Transverse colon (tissue), 4 donors: ENCODE measurements around the gene CCDC14. TPM values are rescaled to one million over a fixed set of nuclear protein-coding genes. Genes with fewer than 3 reads are reported as not detected.

Source experiments
- DNase-seq: peaks from one replicate; pipeline ENCODE4 v3.0.0-alpha.2; 2019
- H3K27ac ChIP-seq, 4 donors: fragments of 200-600 bp; sonication (generic); 2 replicates each; pipeline ENCODE4 v1.5.1; 2016 to 2018; ENCODE audit warnings: inconsistent platforms in 4 of 4
- H3K27me3 ChIP-seq: fragments of 200-600 bp; sonication (generic); 2 replicates; pipeline ENCODE4 v1.5.1; 2017; ENCODE audit warnings: inconsistent platforms
- H3K36me3 ChIP-seq, 4 donors: fragments of 200-600 bp; sonication (generic); 2 replicates each; pipeline ENCODE4 v1.5.1; 2017 to 2019; ENCODE audit warnings: inconsistent platforms in 4 of 4
- H3K4me1 ChIP-seq, 4 donors: fragments of 200-600 bp; sonication (generic); 2 replicates each; pipeline ENCODE4 v1.5.1; 2017 to 2020; ENCODE audit warnings: inconsistent platforms in 4 of 4
- H3K4me3 ChIP-seq, 4 donors: fragments of 200-600 bp; sonication (generic); 1 replicate in 1 of 4; 2 replicates in 3 of 4; pipeline versions ENCODE4 v1.5.1 to v1.6.1; 2017 to 2019; ENCODE audit warnings: inconsistent platforms in 4 of 4
- H3K9me3 ChIP-seq, 2 donors: fragments of 200-600 bp; sonication (generic); 2 replicates each; pipeline ENCODE4 v1.5.1; 2017 to 2019; ENCODE audit warnings: inconsistent platforms in 2 of 2
- CTCF ChIP-seq, 5 experiments: fragments of 200-600 bp in 3 of 5; fragments of 450-650 bp in 2 of 5; sonication (generic) in 3 of 5; IDR thresholded peaks; 1 replicate in 2 of 5; 2 replicates in 3 of 5; pipeline ENCODE4 v1.5.1; 2016 to 2017; ENCODE audit warnings: antibody characterized with exemption in 5 of 5, inconsistent platforms in 3 of 5, mild to moderate bottlenecking in 2 of 5, moderate library complexity in 1 of 5
- EP300 ChIP-seq: sonication (generic); formaldehyde crosslinking; IDR thresholded peaks from one replicate; pipeline ENCODE4 v1.6.1; 2017; ENCODE audit warnings: antibody characterized with exemption, low read depth
- POLR2A ChIP-seq: fragments of 450-650 bp; IDR thresholded peaks from one replicate; pipeline ENCODE4 v1.6.1; 2016; ENCODE audit warnings: antibody characterized with exemption, mild to moderate bottlenecking, moderate library complexity
- POLR2AphosphoS5 ChIP-seq, 3 donors: sonication (generic); formaldehyde crosslinking; IDR thresholded peaks; one replicate each; pipeline ENCODE4 v1.6.1; 2016; ENCODE audit warnings: antibody characterized with exemption in 3 of 3
- WGBS, 2 donors: methylation state at CpG; one replicate each; pipeline ENCODE4 v1.1.5; 2018; ENCODE audit warnings: low coverage in 1 of 2; 5-methylcytosine and 5-hydroxymethylcytosine counted together
- in situ Hi-C, 4 donors: fragments of 200-750 bp; cut with MboI; loops; one replicate each; pipeline versions ENCODE4 v1.15.0 to v1.15.1; 2017; ENCODE audit warnings: low sequenced_read_pairs in 3 of 4, low pct_ligation_motif_present in 1 of 4, low pct_unique_long_range_greater_than_20kb in 1 of 4
- intact Hi-C: fragments of 100-400 bp; cut with DNase I; formaldehyde crosslinking; loops from one replicate; pipeline ENCODE4 v1.15.1; 2023; ENCODE audit warnings: low total_unique reads
- total RNA-seq, 4 donors: library from RNA; depleted of rRNA; stranded (reverse); fragments of >200 nt; gene quantifications; one replicate each; pipeline ENCODE4 v1.1.0, GENCODE V29; 2016

CCDC14 gene
- total RNA-seq, 4 donors from 2014 or later, result 93.1 to 117 (median 110) TPM

- WGBS, 2 donors, result 5% methylated on average over 15 of the region's 15 CpGs
- TF ChIP-seq POLR2A, result no peak
- no peak for TF ChIP-seq POLR2AphosphoS5 (IDR thresholded peaks at IDR 0.05)
- no peak for TF ChIP-seq EP300
- no peak for TF ChIP-seq CTCF (IDR thresholded peaks at IDR 0.05)
- intact Hi-C loops (loop anchor here (5.0 kb wide), 1 partner anchor 234 kb away; no protein-coding TSS in a partner anchor), in situ Hi-C loops (no loop called here)
- no peak for DNase-seq
- Histone ChIP-seq H3K27ac (peak overlapping the region; percentile 89 to 93 (median 92)), H3K27me3 (no peaks in the 10 kb centered on the region), H3K9me3 (no peaks in the 10 kb centered on the region), H3K4me3 (peak overlapping the region; percentile 63 to 79 (median 73)), H3K36me3 (no peaks in the 10 kb centered on the region), H3K4me1 (peaks cover 0 to 35% (median 7%) of the 10 kb centered on the region in 4 donors)
Observed at GRCh38 chr3:123961508-123961856, 453 bp upstream of the CCDC14 start.

GRCh38 chr3:123953735-123954134 lies 7.3 kb downstream of the CCDC14 start:
- no peak for DNase-seq
- TF ChIP-seq POLR2A, result no peak
- TF ChIP-seq CTCF (IDR thresholded peaks at IDR 0.05), result no peak
- TF ChIP-seq EP300, result no peak
- no peak for TF ChIP-seq POLR2AphosphoS5 (IDR thresholded peaks at IDR 0.05)
- in situ Hi-C loops, result no loop called here
- Histone ChIP-seq H3K27me3 (no peaks in the 10 kb centered on the region), H3K36me3 (peaks cover 0 to 12% (median 6%) of the 10 kb centered on the region in 4 donors), H3K9me3 (no peaks in the 10 kb centered on the region), H3K27ac (peak overlapping the region in 3 of 4 donors; percentile 27 to 39 (median 36)), H3K4me3 (no peak overlapping the region), H3K4me1 (peaks cover 0 to 36% (median 9%) of the 10 kb centered on the region in 4 donors)
- WGBS, 2 donors, result 79 to 84% methylated on average over 3 to 4 of the region's 4 CpGs
- intact Hi-C loops, result no loop called here

DNA sequence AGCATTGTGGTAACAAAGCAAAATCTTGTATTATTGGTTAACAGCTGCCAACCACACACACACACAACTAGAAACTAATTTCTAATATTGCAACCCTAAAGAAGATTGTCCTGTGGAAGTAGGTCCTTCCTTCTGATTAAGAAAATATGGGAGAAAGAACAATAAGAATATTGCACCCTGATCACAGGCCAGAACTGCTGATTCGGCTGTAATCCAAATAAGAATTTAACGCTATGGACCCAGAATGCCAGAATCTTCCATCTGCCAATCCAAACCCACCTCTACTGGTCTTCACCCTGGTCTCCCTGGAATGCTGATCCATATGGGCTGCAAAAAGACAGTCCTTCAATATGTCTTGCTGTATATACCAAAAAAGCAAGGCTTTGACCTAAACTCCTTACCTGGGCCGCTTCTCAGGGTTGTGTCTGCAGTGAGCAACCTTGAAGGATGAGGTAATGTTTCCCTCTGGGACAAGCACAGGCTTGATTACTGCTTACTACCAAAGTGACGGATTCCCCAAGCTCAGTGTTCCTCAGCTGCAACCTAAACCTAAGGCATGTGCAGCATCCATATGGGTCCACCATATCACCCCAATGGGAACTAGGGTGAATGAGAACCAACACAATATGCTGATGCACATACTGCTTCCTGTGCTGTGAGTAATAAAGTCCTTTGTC lies 8.0 kb downstream of the CCDC14 start:
- Histone ChIP-seq H3K4me1 (peaks cover 0 to 29% (median 9%) of the 10 kb centered on the region in 4 donors), H3K4me3 (no peak overlapping the region), H3K27me3 (no peaks in the 10 kb centered on the region), H3K27ac (peak overlapping the region in 1 of 4 donors; percentile 39), H3K9me3 (no peaks in the 10 kb centered on the region), H3K36me3 (peaks cover 0 to 12% (median 6%) of the 10 kb centered on the region in 4 donors)
- TF ChIP-seq EP300, result no peak
- no peak for TF ChIP-seq POLR2AphosphoS5 (IDR thresholded peaks at IDR 0.05)
- TF ChIP-seq CTCF (IDR thresholded peaks at IDR 0.05), result no peak
- TF ChIP-seq POLR2A, result no peak
- in situ Hi-C loops, result no loop called here
- intact Hi-C loops, result no loop called here
- WGBS, 2 donors, result 93 to 97% methylated on average over 2 to 4 of the region's 4 CpGs
- DNase-seq, result no peak

- peaks cover 0 to 19% (median 9%) of the 10 kb centered on the region in 4 donors for H3K36me3 ChIP-seq
- WGBS, 2 donors, result 50 to 58% methylated on average over 6 of the region's 6 CpGs
- in situ Hi-C loops, result no loop called here
- peaks cover 0 to 19% (median 9%) of the 10 kb centered on the region in 4 donors for H3K4me1 ChIP-seq
- no peaks in the 10 kb centered on the region for H3K27me3 ChIP-seq
- intact Hi-C loops, result no loop called here
- no peak for TF ChIP-seq POLR2A
- TF ChIP-seq EP300, result no peak
- TF ChIP-seq CTCF (IDR thresholded peaks at IDR 0.05), result no peak
- no peak for TF ChIP-seq POLR2AphosphoS5 (IDR thresholded peaks at IDR 0.05)
- no peaks in the 10 kb centered on the region for H3K9me3 ChIP-seq
- peak overlapping the region in 3 of 4 donors; percentile 20 to 40 (median 39) for H3K27ac ChIP-seq
- no peak overlapping the region for H3K4me3 ChIP-seq
- DNase-seq, result no peak
Observed at GRCh38 chr3:123951522-123952447, 9.2 kb downstream of the CCDC14 start.
